ENCODE data around the gene MRPL10.

DNA sequence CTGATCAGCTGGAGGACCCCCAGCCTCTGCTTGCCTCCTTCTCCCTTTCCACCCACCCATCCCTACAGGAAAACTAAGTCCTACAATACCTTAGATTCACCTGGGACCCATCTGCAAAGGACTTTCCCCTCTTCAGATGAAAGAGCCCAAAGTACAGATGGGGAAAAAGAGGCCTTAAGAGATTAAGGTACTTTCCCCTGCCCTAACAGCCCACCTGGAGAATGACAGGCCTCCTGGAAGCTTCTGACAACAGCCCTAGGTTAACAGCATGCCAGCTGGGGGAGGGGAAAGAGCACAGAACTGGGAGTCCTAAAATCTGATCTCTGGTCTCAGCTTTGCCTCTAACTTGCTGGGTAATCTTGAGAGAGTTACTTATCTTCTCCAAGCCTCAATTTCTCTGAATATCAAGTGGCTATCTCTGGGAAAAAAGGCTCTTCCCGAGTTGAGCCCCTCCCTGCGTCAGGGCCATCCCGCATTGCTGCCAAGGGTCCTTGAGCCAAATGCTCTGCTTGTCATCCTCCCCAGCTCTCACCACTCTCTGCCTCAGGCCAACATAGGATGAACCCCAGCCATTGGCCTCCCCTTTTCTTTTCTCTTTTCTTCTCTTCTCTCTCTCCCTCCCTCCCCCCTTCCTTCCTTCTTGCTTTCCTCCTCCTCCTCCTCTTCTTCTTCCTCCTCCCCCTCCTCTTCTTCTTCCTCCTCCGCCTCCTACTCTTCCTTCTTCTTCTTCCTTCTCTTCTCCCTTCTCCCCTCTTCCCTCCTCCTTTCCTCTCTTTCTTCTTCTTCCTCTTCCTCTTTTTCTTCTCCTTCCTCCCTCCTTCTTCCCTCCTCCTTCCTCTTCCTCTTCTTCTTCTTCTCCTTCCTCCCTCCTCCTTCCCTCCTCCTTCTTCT, 42.1 kb upstream of the MRPL10 start:
- TF ChIP-seq, protein P1, sequence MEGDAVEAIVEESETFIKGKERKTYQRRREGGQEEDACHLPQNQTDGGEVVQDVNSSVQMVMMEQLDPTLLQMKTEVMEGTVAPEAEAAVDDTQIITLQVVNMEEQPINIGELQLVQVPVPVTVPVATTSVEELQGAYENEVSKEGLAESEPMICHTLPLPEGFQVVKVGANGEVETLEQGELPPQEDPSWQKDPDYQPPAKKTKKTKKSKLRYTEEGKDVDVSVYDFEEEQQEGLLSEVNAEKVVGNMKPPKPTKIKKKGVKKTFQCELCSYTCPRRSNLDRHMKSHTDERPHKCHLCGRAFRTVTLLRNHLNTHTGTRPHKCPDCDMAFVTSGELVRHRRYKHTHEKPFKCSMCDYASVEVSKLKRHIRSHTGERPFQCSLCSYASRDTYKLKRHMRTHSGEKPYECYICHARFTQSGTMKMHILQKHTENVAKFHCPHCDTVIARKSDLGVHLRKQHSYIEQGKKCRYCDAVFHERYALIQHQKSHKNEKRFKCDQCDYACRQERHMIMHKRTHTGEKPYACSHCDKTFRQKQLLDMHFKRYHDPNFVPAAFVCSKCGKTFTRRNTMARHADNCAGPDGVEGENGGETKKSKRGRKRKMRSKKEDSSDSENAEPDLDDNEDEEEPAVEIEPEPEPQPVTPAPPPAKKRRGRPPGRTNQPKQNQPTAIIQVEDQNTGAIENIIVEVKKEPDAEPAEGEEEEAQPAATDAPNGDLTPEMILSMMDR (IDR thresholded peaks at IDR 0.05; ENCODE audit: low read length): no peak
- TF ChIP-seq EZH2 (optimal IDR thresholded peaks at IDR 0.05; ENCODE audit: low read depth, low read length) (no peak), EZH2phosphoT487 (IDR thresholded peaks at IDR 0.05; ENCODE audit: low read length) (no peak)

Data from MM.1S (cell line).